Measurements from ENCODE around the gene GATA5. TPM values are rescaled to one million over a fixed set of nuclear protein-coding genes. Genes with fewer than 3 reads are reported as not detected.
A peak's percentile ranks its signal among the peaks of the same experiment; 100 is the strongest.

The GATA5 gene
- total and polyA plus RNA-seq, 12 donors: 0.11 to 5.1 (median 0.60) TPM

GRCh38 chr20:62463651-62464424 is 12.0 kb downstream of the GATA5 start:
- 83 to 89% methylated on average over 25 of the region's 25 CpGs for WGBS, 2 donors
- Histone ChIP-seq H3K27me3 (peaks cover 0 to 16% (median 5%) of the 10 kb centered on the region in 7 donors), H3K4me1 (peaks cover 0 to 13% (median 3%) of the 10 kb centered on the region in 9 donors), H3K4me3 (no peak overlapping the region), H3K9me3 (no peaks in the 10 kb centered on the region), H3K36me3 (no peaks in the 10 kb centered on the region), H3K27ac (no peak overlapping the region)
- intact Hi-C loops (cut with DNase I): no loop called here
- DNase-seq: no peak
- no peak for ATAC-seq
- TF ChIP-seq CTCF (IDR thresholded peaks at IDR 0.05): no peak

GRCh38 chr20:62462976-62463592 is 12.7 kb downstream of the GATA5 start:
- no peak for ATAC-seq
- peaks cover 0 to 18% (median 11%) of the 10 kb centered on the region in 7 donors for H3K27me3 ChIP-seq
- no peak overlapping the region for H3K27ac ChIP-seq
- WGBS, 2 donors: 78 to 88% methylated on average over 15 of the region's 15 CpGs
- TF ChIP-seq CTCF (IDR thresholded peaks at IDR 0.05): no peak
- no peaks in the 10 kb centered on the region for H3K9me3 ChIP-seq
- H3K4me1 ChIP-seq: peaks cover 0 to 13% (median 3%) of the 10 kb centered on the region in 9 donors
- intact Hi-C loops (cut with DNase I): no loop called here
- no peak overlapping the region for H3K4me3 ChIP-seq
- no peaks in the 10 kb centered on the region for H3K36me3 ChIP-seq
- DNase-seq: no peak

GRCh38 chr20:62461834-62462233 is 14.0 kb downstream of the GATA5 start:
- Histone ChIP-seq H3K27ac (peak overlapping the region in 1 of 10 donors; percentile 46), H3K36me3 (no peaks in the 10 kb centered on the region), H3K9me3 (no peaks in the 10 kb centered on the region), H3K27me3 (peaks cover 0 to 23% (median 15%) of the 10 kb centered on the region in 7 donors), H3K4me3 (no peak overlapping the region), H3K4me1 (peaks cover 0 to 13% (median 3%) of the 10 kb centered on the region in 9 donors)
- intact Hi-C loops (cut with DNase I): no loop called here
- no peak for TF ChIP-seq CTCF (IDR thresholded peaks at IDR 0.05)
- ATAC-seq (no peak), DNase-seq (no peak)
- 89 to 91% methylated on average over 13 of the region's 13 CpGs for WGBS, 2 donors

- no peak overlapping the region for H3K4me3 ChIP-seq
- intact Hi-C loops (cut with DNase I): no loop called here
- 31 to 38% methylated on average over 10 of the region's 10 CpGs for WGBS, 2 donors
- peak overlapping the region in 4 of 10 donors; percentile 34 to 48 (median 46) for H3K27ac ChIP-seq
- H3K27me3 ChIP-seq: peaks cover 0 to 25% (median 15%) of the 10 kb centered on the region in 7 donors
- no peaks in the 10 kb centered on the region for H3K36me3 ChIP-seq
- DNase-seq (peak; percentile 47 to 60), ATAC-seq (peak; percentile 68 to 93 (median 81))
- H3K4me1 ChIP-seq: peaks cover 0 to 13% (median 3%) of the 10 kb centered on the region in 9 donors
- no peak for TF ChIP-seq CTCF (IDR thresholded peaks at IDR 0.05)
- no peaks in the 10 kb centered on the region for H3K9me3 ChIP-seq
These were observed 14.6 kb downstream of the GATA5 start for GRCh38 chr20:62461157-62461556.
